Peyer's patch (tissue), 4 donors: ENCODE results near the gene VWA1.

ENCODE experiments used
- CTCF ChIP-seq, 6 experiments: fragments of 450-650 bp in 4 of 6; fragments of 200-600 bp in 2 of 6; sonication (generic) in 1 of 6; IDR thresholded peaks; one replicate each; pipeline ENCODE4 v1.5.1; 2017 to 2019; ENCODE audit warnings: antibody characterized with exemption in 6 of 6, mild to moderate bottlenecking in 3 of 6, moderate library complexity in 1 of 6
- POLR2A ChIP-seq, 2 donors: fragments of 450-650 bp; IDR thresholded peaks; one replicate each; pipeline ENCODE4 v1.5.1; 2017; ENCODE audit warnings: antibody characterized with exemption in 2 of 2, mild to moderate bottlenecking in 2 of 2, moderate library complexity in 2 of 2

- no peak for TF ChIP-seq POLR2A (IDR thresholded peaks at IDR 0.05)
- TF ChIP-seq CTCF (IDR thresholded peaks at IDR 0.05) = no peak
Measured at GRCh38 chr1:1425426-1425752, 10.1 kb upstream of the VWA1 start.
